ENCODE data around the gene DDTL. TPM values are rescaled to one million over a fixed set of nuclear protein-coding genes. Genes with fewer than 3 reads are reported as not detected.
"Not testable (repeated sequence)": the region's sequence is repeated elsewhere in the genome, so short reads cannot be mapped to it uniquely, and the experiment has no call there.

Gene DDTL
- total and polyA plus RNA-seq, 9 of the 15 experiments (the other 6 are each of a cell fraction or from before 2014, with no cell fraction given), result 0.05 to 1.7 (median 0.59) TPM; not detected in 4

GRCh38 chr22:23980567-23980966 is 13.9 kb downstream of the DDTL start:
- CTCF ChIA-PET (ENCODE audit: low intra/inter-chr PET ratio); POLR2A ChIA-PET; FAIRE-seq; BruUV-seq (replicated peaks); H3K4me3 ChIP-seq; H3K9me3 ChIP-seq (replicated peaks; ENCODE audit: control insufficient read depth, insufficient read depth, low read depth, low read length); DNase-seq (ENCODE audit: extremely low read depth in 1 of 4, low spot score in 3 of 4); H3K27me3 ChIP-seq (ENCODE audit: control insufficient read depth in 2 of 2, insufficient read depth in 2 of 2, low read length in 2 of 2); H3K9ac ChIP-seq (ENCODE audit: insufficient read depth in 1 of 2, low read depth in 2 of 2, low read length in 2 of 2); H4K20me1 ChIP-seq (replicated peaks; ENCODE audit: control insufficient read depth, insufficient read depth, low read length); H2AFZ ChIP-seq (ENCODE audit: low read depth, low read length); H3K27ac ChIP-seq (ENCODE audit: extremely low read depth, low read depth, low read length); H3K79me2 ChIP-seq (ENCODE audit: control insufficient read depth, insufficient read depth, low read length); intact Hi-C loops (cut with micrococcal nuclease); ATAC-seq; H3K9me1 ChIP-seq (ENCODE audit: control insufficient read depth, insufficient read depth, low read length); H3K4me2 ChIP-seq (ENCODE audit: insufficient read depth, low read length); H3K36me3 ChIP-seq (ENCODE audit: control insufficient read depth, insufficient read depth, low read length); H3K4me1 ChIP-seq (replicated peaks in 1 of 2; ENCODE audit: control insufficient read depth in 2 of 2, insufficient read depth in 2 of 2, low read length in 2 of 2): not testable (repeated sequence)
- in situ Hi-C loops (cut with MboI), result loop anchor here (5.0 kb wide), 1 partner anchor 1333 kb away; no protein-coding TSS in a partner anchor
- WGBS (ENCODE audit: insufficient coverage, low coverage, missing lambda C conversion rate), result no CpG with 5 or more reads among the region's 7 CpGs

GRCh38 chr22:23984430-23984829 is 17.7 kb downstream of the DDTL start:
- H4K20me1 ChIP-seq (replicated peaks; ENCODE audit: control insufficient read depth, insufficient read depth, low read length), result no peaks in the 10 kb centered on the region
- no peaks in the 10 kb centered on the region for H3K27me3 ChIP-seq (ENCODE audit: control insufficient read depth in 2 of 2, insufficient read depth in 2 of 2, low read length in 2 of 2)
- no peaks in the 10 kb centered on the region for H3K79me2 ChIP-seq (ENCODE audit: control insufficient read depth, insufficient read depth, low read length)
- FAIRE-seq (no peak), DNase-seq (ENCODE audit: extremely low read depth in 1 of 4, low spot score in 3 of 4) (no peak), ATAC-seq (no peak)
- CTCF ChIA-PET (ENCODE audit: low intra/inter-chr PET ratio), result no interaction called here
- no peaks in the 10 kb centered on the region for H3K9me3 ChIP-seq (replicated peaks; ENCODE audit: control insufficient read depth, insufficient read depth, low read depth, low read length)
- TF ChIP-seq ZBTB9 (CRISPR knock-in tag; IDR thresholded peaks at IDR 0.05) (no peak), HLTF (IDR thresholded peaks at IDR 0.05) (no peak)
- TF ChIP-seq, protein P1, sequence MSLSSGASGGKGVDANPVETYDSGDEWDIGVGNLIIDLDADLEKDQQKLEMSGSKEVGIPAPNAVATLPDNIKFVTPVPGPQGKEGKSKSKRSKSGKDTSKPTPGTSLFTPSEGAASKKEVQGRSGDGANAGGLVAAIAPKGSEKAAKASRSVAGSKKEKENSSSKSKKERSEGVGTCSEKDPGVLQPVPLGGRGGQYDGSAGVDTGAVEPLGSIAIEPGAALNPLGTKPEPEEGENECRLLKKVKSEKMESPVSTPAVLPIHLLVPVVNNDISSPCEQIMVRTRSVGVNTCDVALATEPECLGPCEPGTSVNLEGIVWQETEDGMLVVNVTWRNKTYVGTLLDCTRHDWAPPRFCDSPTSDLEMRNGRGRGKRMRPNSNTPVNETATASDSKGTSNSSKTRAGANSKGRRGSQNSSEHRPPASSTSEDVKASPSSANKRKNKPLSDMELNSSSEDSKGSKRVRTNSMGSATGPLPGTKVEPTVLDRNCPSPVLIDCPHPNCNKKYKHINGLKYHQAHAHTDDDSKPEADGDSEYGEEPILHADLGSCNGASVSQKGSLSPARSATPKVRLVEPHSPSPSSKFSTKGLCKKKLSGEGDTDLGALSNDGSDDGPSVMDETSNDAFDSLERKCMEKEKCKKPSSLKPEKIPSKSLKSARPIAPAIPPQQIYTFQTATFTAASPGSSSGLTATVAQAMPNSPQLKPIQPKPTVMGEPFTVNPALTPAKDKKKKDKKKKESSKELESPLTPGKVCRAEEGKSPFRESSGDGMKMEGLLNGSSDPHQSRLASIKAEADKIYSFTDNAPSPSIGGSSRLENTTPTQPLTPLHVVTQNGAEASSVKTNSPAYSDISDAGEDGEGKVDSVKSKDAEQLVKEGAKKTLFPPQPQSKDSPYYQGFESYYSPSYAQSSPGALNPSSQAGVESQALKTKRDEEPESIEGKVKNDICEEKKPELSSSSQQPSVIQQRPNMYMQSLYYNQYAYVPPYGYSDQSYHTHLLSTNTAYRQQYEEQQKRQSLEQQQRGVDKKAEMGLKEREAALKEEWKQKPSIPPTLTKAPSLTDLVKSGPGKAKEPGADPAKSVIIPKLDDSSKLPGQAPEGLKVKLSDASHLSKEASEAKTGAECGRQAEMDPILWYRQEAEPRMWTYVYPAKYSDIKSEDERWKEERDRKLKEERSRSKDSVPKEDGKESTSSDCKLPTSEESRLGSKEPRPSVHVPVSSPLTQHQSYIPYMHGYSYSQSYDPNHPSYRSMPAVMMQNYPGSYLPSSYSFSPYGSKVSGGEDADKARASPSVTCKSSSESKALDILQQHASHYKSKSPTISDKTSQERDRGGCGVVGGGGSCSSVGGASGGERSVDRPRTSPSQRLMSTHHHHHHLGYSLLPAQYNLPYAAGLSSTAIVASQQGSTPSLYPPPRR (CRISPR knock-in tag; IDR thresholded peaks at IDR 0.05; ENCODE audit: borderline replicate concordance), result no peak
- no peaks in the 10 kb centered on the region for H3K9me1 ChIP-seq (ENCODE audit: control insufficient read depth, insufficient read depth, low read length)
- BruUV-seq (replicated peaks), result no TSS peak
- no CpG with 5 or more reads among the region's 6 CpGs for WGBS (ENCODE audit: insufficient coverage, low coverage, missing lambda C conversion rate)
- no peak overlapping the region for H3K4me3 ChIP-seq
- no peaks in the 10 kb centered on the region for H3K36me3 ChIP-seq (ENCODE audit: control insufficient read depth, insufficient read depth, low read length)
- no peak overlapping the region for H3K27ac ChIP-seq (ENCODE audit: extremely low read depth, low read depth, low read length)
- in situ Hi-C loops (cut with MboI) (loop anchor here (5.0 kb wide), 1 partner anchor 1337 kb away; no protein-coding TSS in a partner anchor), intact Hi-C loops (cut with micrococcal nuclease) (no loop called here)
- H2AFZ ChIP-seq (ENCODE audit: low read depth, low read length), result no peak overlapping the region
- POLR2A ChIA-PET, result no interaction called here
- no peak overlapping the region for H3K9ac ChIP-seq (ENCODE audit: insufficient read depth in 1 of 2, low read depth in 2 of 2, low read length in 2 of 2)
- H3K4me2 ChIP-seq (ENCODE audit: insufficient read depth, low read length), result no peak overlapping the region
- H3K4me1 ChIP-seq (replicated peaks in 1 of 2; ENCODE audit: control insufficient read depth in 2 of 2, insufficient read depth in 2 of 2, low read length in 2 of 2), result no peaks in the 10 kb centered on the region

- intact Hi-C loops (cut with micrococcal nuclease); POLR2A ChIA-PET; H3K27ac ChIP-seq (ENCODE audit: extremely low read depth, low read depth, low read length); in situ Hi-C loops (cut with MboI); H3K36me3 ChIP-seq (ENCODE audit: control insufficient read depth, insufficient read depth, low read length); H3K4me3 ChIP-seq; H3K4me1 ChIP-seq (replicated peaks in 1 of 2; ENCODE audit: control insufficient read depth in 2 of 2, insufficient read depth in 2 of 2, low read length in 2 of 2); H3K79me2 ChIP-seq (ENCODE audit: control insufficient read depth, insufficient read depth, low read length); H3K9me1 ChIP-seq (ENCODE audit: control insufficient read depth, insufficient read depth, low read length); DNase-seq (ENCODE audit: extremely low read depth in 1 of 4, low spot score in 3 of 4); H2AFZ ChIP-seq (ENCODE audit: low read depth, low read length); H4K20me1 ChIP-seq (replicated peaks; ENCODE audit: control insufficient read depth, insufficient read depth, low read length); H3K27me3 ChIP-seq (ENCODE audit: control insufficient read depth in 2 of 2, insufficient read depth in 2 of 2, low read length in 2 of 2); H3K4me2 ChIP-seq (ENCODE audit: insufficient read depth, low read length); ATAC-seq; BruUV-seq (replicated peaks); FAIRE-seq; CTCF ChIA-PET (ENCODE audit: low intra/inter-chr PET ratio); H3K9me3 ChIP-seq (replicated peaks; ENCODE audit: control insufficient read depth, insufficient read depth, low read depth, low read length); H3K9ac ChIP-seq (ENCODE audit: insufficient read depth in 1 of 2, low read depth in 2 of 2, low read length in 2 of 2): not testable (repeated sequence)
- no CpG with 5 or more reads among the region's 8 CpGs for WGBS (ENCODE audit: insufficient coverage, low coverage, missing lambda C conversion rate)
Observed at GRCh38 chr22:23986089-23986488, 19.4 kb downstream of the DDTL start.
